GM21737 (cell line): ENCODE measurements around the gene SETD9.

ENCODE experiments used
- ATAC-seq: cut with Tn5 transposase; IDR thresholded peaks from one replicate; pipeline ENCODE4 v1.9.1; 2021; ENCODE audit warnings: mild to moderate bottlenecking, moderate library complexity; ENCODE audit not compliant: unreplicated experiment

SETD9 gene

GRCh38 chr5:56909294-56910209 is at the start of gene SETD9:
Gene SETD9, plus strand, starts transcription at chr5:56909596. Its CDS starts 50 bp downstream, at chr5:56909646.
- ATAC-seq, result peak; percentile 92

GRCh38 chr5:56861893-56862485 is 47.4 kb upstream of the SETD9 start:
- no peak for ATAC-seq

GRCh38 chr5:56862909-56863308 is 46.5 kb upstream of the SETD9 start:
- no peak for ATAC-seq

GRCh38 chr5:56871777-56872176 is 37.6 kb upstream of the SETD9 start:
- ATAC-seq, result no peak

GRCh38 chr5:56873056-56873455 is 36.3 kb upstream of the SETD9 start:
- ATAC-seq, result no peak

- ATAC-seq, result no peak
These were observed 33.1 kb upstream of the SETD9 start for GRCh38 chr5:56876327-56876726.

- no peak for ATAC-seq
These were observed 27.8 kb upstream of the SETD9 start for GRCh38 chr5:56881571-56881970.

- ATAC-seq, result no peak
These were observed 16.0 kb upstream of the SETD9 start for GRCh38 chr5:56893251-56893951.

- no peak for ATAC-seq
These were observed 12.6 kb upstream of the SETD9 start for GRCh38 chr5:56896763-56897162.

- no peak for ATAC-seq
These were observed 11.2 kb upstream of the SETD9 start for GRCh38 chr5:56898213-56898612.

GRCh38 chr5:56900395-56900794 is 9.0 kb upstream of the SETD9 start:
- ATAC-seq, result no peak

GRCh38 chr5:56900858-56901578 is 8.4 kb upstream of the SETD9 start:
- ATAC-seq, result no peak

- peak; percentile 39 for ATAC-seq
These were observed 478 bp upstream of the SETD9 start for GRCh38 chr5:56908942-56909293.

GRCh38 chr5:56910210-56910965 is 992 bp downstream of the SETD9 start:
- ATAC-seq, result peak; percentile 5

- no peak for ATAC-seq
These were observed 4.4 kb downstream of the SETD9 start for GRCh38 chr5:56913766-56914165.

GRCh38 chr5:56914678-56915077 is 5.3 kb downstream of the SETD9 start:
- no peak for ATAC-seq

GRCh38 chr5:56917534-56917933 is 8.1 kb downstream of the SETD9 start:
- no peak for ATAC-seq

GRCh38 chr5:56918054-56918453 is 8.7 kb downstream of the SETD9 start:
- no peak for ATAC-seq

- no peak for ATAC-seq
These were observed 10.7 kb downstream of the SETD9 start for GRCh38 chr5:56919942-56920662.

- ATAC-seq, result no peak
These were observed 13.5 kb downstream of the SETD9 start for GRCh38 chr5:56922922-56923321.
